Fibroblast of lung (primary cell): ENCODE results near the gene KPNA1. TPM values are rescaled to one million over a fixed set of nuclear protein-coding genes. Genes with fewer than 3 reads are reported as not detected.

Experiments used
- DNase-seq, 2 donors: peaks; one replicate each; pipeline versions ENCODE4 v3.0.0 to v3.0.0-alpha.2; 2010; ENCODE audit warnings: low read depth in 2 of 2
- H2AFZ ChIP-seq: 2 replicates; pipeline ENCODE4 v1.5.1; 2012; ENCODE audit warnings: low read length, control low read depth, inconsistent platforms
- H3K27ac ChIP-seq: 2 replicates; pipeline ENCODE4 v1.5.1; 2011; ENCODE audit warnings: low read length, control low read depth; ENCODE audit not compliant: insufficient read depth
- H3K27me3 ChIP-seq: 2 replicates; pipeline ENCODE4 v1.5.1; 2011; ENCODE audit warnings: mild to moderate bottlenecking, low read length; ENCODE audit not compliant: control insufficient read depth, insufficient read depth
- H3K36me3 ChIP-seq: 2 replicates; pipeline ENCODE4 v1.5.1; 2011; ENCODE audit warnings: low read length; ENCODE audit not compliant: control insufficient read depth, insufficient read depth
- H3K4me1 ChIP-seq: 2 replicates; pipeline ENCODE4 v1.5.1; 2011; ENCODE audit warnings: low read length; ENCODE audit not compliant: control insufficient read depth, insufficient read depth; ENCODE audit errors: extremely low read depth
- H3K4me2 ChIP-seq: 2 replicates; pipeline ENCODE4 v1.5.1; 2011; ENCODE audit warnings: low read length, control low read depth; ENCODE audit not compliant: insufficient read depth; ENCODE audit errors: extremely low read depth
- H3K4me3 ChIP-seq, 4 experiments: fragments of 200-600 bp in 1 of 4; sonication (generic) in 1 of 4; replicated peaks in 1 of 4; 2 replicates each; pipeline ENCODE4 v1.5.1; 2011 to 2016; ENCODE audit warnings: low read length in 4 of 4, low read depth in 3 of 4, mild to moderate bottlenecking in 3 of 4, control low read depth in 2 of 4, inconsistent platforms in 1 of 4, mixed read lengths in 1 of 4; ENCODE audit not compliant: insufficient read depth in 1 of 4; ENCODE audit errors: control extremely low read depth in 1 of 4
- H3K79me2 ChIP-seq: 2 replicates; pipeline ENCODE4 v1.5.1; 2012; ENCODE audit warnings: mild to moderate bottlenecking, low read length, inconsistent platforms; ENCODE audit not compliant: control insufficient read depth, insufficient read depth
- H3K9ac ChIP-seq: 2 replicates; pipeline ENCODE4 v1.5.1; 2011; ENCODE audit warnings: mild to moderate bottlenecking, low read length, control low read depth; ENCODE audit not compliant: insufficient read depth
- H3K9me3 ChIP-seq: 2 replicates; pipeline ENCODE4 v1.5.1; 2012; ENCODE audit warnings: low read depth, low read length; ENCODE audit not compliant: control insufficient read depth, insufficient read depth
- H4K20me1 ChIP-seq: 2 replicates; pipeline ENCODE4 v1.5.1; 2011; ENCODE audit warnings: low read length; ENCODE audit not compliant: control insufficient read depth, insufficient read depth; ENCODE audit errors: extremely low read depth
- CTCF ChIP-seq, 2 donors: IDR thresholded peaks in 1 of 2; conservative IDR thresholded peaks in 1 of 2; 1 replicate in 1 of 2; 2 replicates in 1 of 2; pipeline ENCODE4 v1.5.1; 2011 to 2012; ENCODE audit warnings: low read length in 2 of 2, control low read depth in 1 of 2, inconsistent platforms in 1 of 2, low read depth in 1 of 2, mild to moderate bottlenecking in 1 of 2
- EZH2 ChIP-seq: IDR thresholded peaks from 2 replicates; pipeline ENCODE4 v1.5.1; 2012; ENCODE audit warnings: low read length, control low read depth, mild to moderate bottlenecking; ENCODE audit errors: missing control alignments
- polyA plus RNA-seq, 2 donors: library from polyadenylated mRNA; depleted of rRNA in 1 of 2; stranded (reverse) in 1 of 2; unstranded in 1 of 2; fragments of >200 nt; gene quantifications; 2 replicates each; pipeline ENCODE4 v1.2.1, GENCODE V29; 2011 to 2012; ENCODE audit warnings: missing spikeins in 1 of 2
- total RNA-seq: library from RNA; depleted of rRNA; stranded (reverse); fragments of >200 nt; gene quantifications from 2 replicates; pipeline ENCODE4 v1.2.1, GENCODE V29; 2014

Gene KPNA1
- total and polyA plus RNA-seq, 2 donors (not counting 1 experiment from before 2014, with no cell fraction given) = 23.9 to 56.0 TPM

- Histone ChIP-seq H3K27ac (no peak overlapping the region), H3K9ac (no peak overlapping the region), H4K20me1 (no peaks in the 10 kb centered on the region), H3K4me1 (no peaks in the 10 kb centered on the region), H3K36me3 (peaks cover 5% of the 10 kb centered on the region), H3K4me2 (no peak overlapping the region), H2AFZ (no peak overlapping the region), H3K9me3 (no peaks in the 10 kb centered on the region), H3K4me3 (no peak overlapping the region), H3K27me3 (no peaks in the 10 kb centered on the region), H3K79me2 (no peaks in the 10 kb centered on the region)
- no peak for TF ChIP-seq EZH2
- TF ChIP-seq CTCF (conservative IDR thresholded peaks at IDR 0.05 in 1 of 2, IDR thresholded peaks at IDR 0.05 in 1 of 2; ENCODE audit: low read depth in 1 of 2, low read length in 2 of 2) = no peak
- no peak for DNase-seq
Measured at GRCh38 chr3:122530164-122530563, 15.4 kb upstream of the KPNA1 start.

GRCh38 chr3:122523317-122523716 lies 8.6 kb upstream of the KPNA1 start:
- H2AFZ ChIP-seq = no peak overlapping the region

GRCh38 chr3:122520861-122521260 lies 6.1 kb upstream of the KPNA1 start:
- H3K9ac ChIP-seq = no peak overlapping the region
- no peaks in the 10 kb centered on the region for H3K4me1 ChIP-seq
- H3K79me2 ChIP-seq = no peaks in the 10 kb centered on the region
- no peak overlapping the region for H3K4me3 ChIP-seq
- H3K4me2 ChIP-seq = no peak overlapping the region
- no peaks in the 10 kb centered on the region for H3K27me3 ChIP-seq
- H4K20me1 ChIP-seq = no peaks in the 10 kb centered on the region
- peak in 1 of 2 donors; percentile 49 for DNase-seq
- no peak overlapping the region for H3K27ac ChIP-seq
- no peak overlapping the region for H2AFZ ChIP-seq
- H3K36me3 ChIP-seq = no peaks in the 10 kb centered on the region
- no peaks in the 10 kb centered on the region for H3K9me3 ChIP-seq
- TF ChIP-seq CTCF (conservative IDR thresholded peaks at IDR 0.05 in 1 of 2, IDR thresholded peaks at IDR 0.05 in 1 of 2; ENCODE audit: low read depth in 1 of 2, low read length in 2 of 2) (no peak), EZH2 (no peak)

More at GRCh38 chr3:122523317-122523716, 8.6 kb upstream of the KPNA1 start:
- Histone ChIP-seq H4K20me1 (no peaks in the 10 kb centered on the region), H3K4me2 (no peak overlapping the region), H3K4me3 (no peak overlapping the region), H3K36me3 (no peaks in the 10 kb centered on the region), H3K27me3 (no peaks in the 10 kb centered on the region), H3K27ac (no peak overlapping the region), H3K79me2 (no peaks in the 10 kb centered on the region), H3K9ac (no peak overlapping the region), H3K9me3 (no peaks in the 10 kb centered on the region), H3K4me1 (no peaks in the 10 kb centered on the region)
- TF ChIP-seq EZH2 (no peak), CTCF (conservative IDR thresholded peaks at IDR 0.05 in 1 of 2, IDR thresholded peaks at IDR 0.05 in 1 of 2; ENCODE audit: low read depth in 1 of 2, low read length in 2 of 2) (no peak)
- no peak for DNase-seq
